Right renal cortex interstitium (tissue), 3 donors: ENCODE data around the gene MNT. TPM values are rescaled to one million over a fixed set of nuclear protein-coding genes. Genes with fewer than 3 reads are reported as not detected.

Source experiments
- DNase-seq, 3 donors: peaks; one replicate each; pipeline ENCODE4 v3.0.0-alpha.2; 2013; ENCODE audit warnings: low read depth in 3 of 3, low spot score in 2 of 3
- polyA plus RNA-seq, 3 donors: library from polyadenylated mRNA; unstranded; fragments of 120-200 nt; gene quantifications; one replicate each; pipeline ENCODE4 v1.2.1, GENCODE V29; 2013; ENCODE audit not compliant: insufficient read length in 3 of 3

MNT gene
- polyA plus RNA-seq, 3 donors: 10.5 to 12.1 (median 10.6) TPM

- DNase-seq: no peak
Observed at GRCh38 chr17:2366747-2367494, 33.9 kb downstream of the MNT start.

GRCh38 chr17:2365132-2365531 is 35.7 kb downstream of the MNT start:
- no peak for DNase-seq

GRCh38 chr17:2364763-2365116 is 36.1 kb downstream of the MNT start:
- no peak for DNase-seq

GRCh38 chr17:2363851-2364762 is 36.8 kb downstream of the MNT start:
- no peak for DNase-seq

GRCh38 chr17:2363318-2363717 is 37.5 kb downstream of the MNT start:
- no peak for DNase-seq

- DNase-seq: no peak
Observed at GRCh38 chr17:2362881-2363280, 38.0 kb downstream of the MNT start.

GRCh38 chr17:2362416-2362815 is 38.4 kb downstream of the MNT start:
- no peak for DNase-seq

- no peak for DNase-seq
Observed at GRCh38 chr17:2362016-2362415, 38.8 kb downstream of the MNT start.

GRCh38 chr17:2361010-2361760 is 39.7 kb downstream of the MNT start:
- DNase-seq: no peak

GRCh38 chr17:2357931-2358434 is 42.9 kb downstream of the MNT start:
- no peak for DNase-seq

GRCh38 chr17:2357237-2357636 is 43.6 kb downstream of the MNT start:
- DNase-seq: no peak

GRCh38 chr17:2354311-2354710 is 46.5 kb downstream of the MNT start:
- DNase-seq: no peak

GRCh38 chr17:2351269-2351668 is 49.6 kb downstream of the MNT start:
- DNase-seq: no peak

GRCh38 chr17:2347805-2348685 is 52.8 kb downstream of the MNT start:
- peak in 1 of 3 donors; percentile 67 for DNase-seq

- DNase-seq: no peak
Observed at GRCh38 chr17:2346475-2346874, 54.4 kb downstream of the MNT start.

GRCh38 chr17:2344528-2344927 is 56.3 kb downstream of the MNT start:
- no peak for DNase-seq

GRCh38 chr17:2343421-2343820 is 57.4 kb downstream of the MNT start:
- DNase-seq: no peak

GRCh38 chr17:2338315-2338657 is 62.6 kb downstream of the MNT start:
- DNase-seq: no peak

GRCh38 chr17:2337544-2338314 is 63.1 kb downstream of the MNT start:
- no peak for DNase-seq
